ENCODE results near the gene VEGFB. TPM values are rescaled to one million over a fixed set of nuclear protein-coding genes. Genes with fewer than 3 reads are reported as not detected.

VEGFB gene
- total and polyA plus RNA-seq, 2 of the 8 experiments (the other 6 are each of a cell fraction or from before 2014, with no cell fraction given) = 9.3 to 49.6 TPM

- H2BK12ac ChIP-seq (ENCODE audit: low read depth, low read length) = no peak overlapping the region
- TF ChIP-seq GTF2F1 (IDR thresholded peaks at IDR 0.05; ENCODE audit: borderline replicate concordance, low read depth, low read length) (no peak), GABPA (IDR thresholded peaks at IDR 0.05; ENCODE audit: borderline replicate concordance, insufficient read depth, low read length) (no peak), EGR1 (IDR thresholded peaks at IDR 0.05; ENCODE audit: borderline replicate concordance, low read depth, low read length) (no peak), ATF2 (IDR thresholded peaks at IDR 0.05; ENCODE audit: low read length) (no peak)
Measured at GRCh38 chr11:64237484-64237951, 3.1 kb downstream of the VEGFB start.

More at GRCh38 chr11:64237484-64237951, 3.1 kb downstream of the VEGFB start:
- Histone ChIP-seq H3K27me3 (replicated peaks in 1 of 4; ENCODE audit: control insufficient read depth in 3 of 4, extremely low read depth in 1 of 4, insufficient read depth in 3 of 4, low read length in 3 of 4) (peaks cover 0 to 6% (median 3%) of the 10 kb centered on the region in 4 experiments; a peak in 4 of 7 replicates), H2AFZ (ENCODE audit: low read length) (no peak overlapping the region), H4K8ac (ENCODE audit: extremely low read depth, insufficient read depth, low read length) (no peak overlapping the region), H3K27ac (ENCODE audit: low read depth, low read length) (no peak overlapping the region), H3K23me2 (ENCODE audit: low read depth, low read length) (peaks cover 18% of the 10 kb centered on the region), H3K4me1 (replicated peaks in 1 of 4; ENCODE audit: control insufficient read depth in 3 of 4, insufficient read depth in 4 of 4, low read length in 3 of 4) (peaks cover 0 to 12% (median 6%) of the 10 kb centered on the region in 4 experiments; a peak in 6 of 7 replicates), H3K4me3 (ENCODE audit: extremely low read depth in 1 of 4, insufficient read depth in 2 of 4, low read depth in 3 of 4, low read length in 4 of 4) (no peak overlapping the region), H3K14ac (ENCODE audit: insufficient read length) (no peak overlapping the region), H2BK120ac (replicated peaks; ENCODE audit: low read depth, low read length) (no peak overlapping the region), H3K56ac (replicated peaks; ENCODE audit: insufficient read length, low read depth, low read length) (no peak overlapping the region), H3K79me1 (ENCODE audit: low read depth, low read length) (no peaks in the 10 kb centered on the region), H3K4me2 (ENCODE audit: insufficient read depth in 1 of 2, low read depth in 2 of 2, low read length in 2 of 2) (no peak overlapping the region), H3K79me2 (ENCODE audit: control insufficient read depth in 1 of 2, insufficient read depth in 2 of 2, low read length in 2 of 2) (peaks cover 0 to 3% of the 10 kb centered on the region in 2 experiments; a peak in 1 of 4 replicates), H4K20me1 (replicated peaks in 1 of 2; ENCODE audit: control insufficient read depth in 1 of 2, insufficient read depth in 2 of 2, low read length in 2 of 2) (peaks cover 0 to 8% of the 10 kb centered on the region in 2 experiments), H3K18ac (ENCODE audit: extremely low read depth, low read length) (no peak overlapping the region), H3K23ac (ENCODE audit: insufficient read length) (no peak overlapping the region), H4K5ac (ENCODE audit: insufficient read length, low read depth, low read length) (no peak overlapping the region), H3K4ac (replicated peaks; ENCODE audit: insufficient read length, low read depth, low read length) (no peak overlapping the region), H3K36me3 (ENCODE audit: control insufficient read depth in 2 of 4, insufficient read depth in 4 of 4, low read length in 3 of 4) (peaks cover 0 to 5% (median 1%) of the 10 kb centered on the region in 4 experiments; a peak in 1 of 8 replicates), H4K91ac (replicated peaks; ENCODE audit: insufficient read length, low read length) (no peak overlapping the region), H2BK20ac (ENCODE audit: low read length) (no peak overlapping the region), H2BK5ac (ENCODE audit: low read depth, low read length) (no peak overlapping the region), H2AK5ac (ENCODE audit: low read depth, low read length) (no peak overlapping the region), H2BK15ac (ENCODE audit: low read length) (no peak overlapping the region), H3K9ac (replicated peaks in 1 of 4; ENCODE audit: extremely low read depth in 1 of 4, low read depth in 3 of 4, low read length in 3 of 4) (no peak overlapping the region), H3K9me3 (ENCODE audit: insufficient read depth in 2 of 2, low read depth in 1 of 2, low read length in 1 of 2) (no peaks in the 10 kb centered on the region)
- FAIRE-seq (no peak), DNase-seq (ENCODE audit: low read depth in 1 of 2, low spot score in 2 of 2) (no peak)
- POLR2A ChIA-PET (ENCODE audit: partially characterized antibody) = interaction anchor here (1.0 to 11.9 kb wide), 8 partner anchors 9 to 80 kb away, joined by 3 to 190 read pairs (median 4); partner anchors contain the start of genes FKBP2, PLCB3, PPP1R14B and PRDX5
- CTCF ChIA-PET (ENCODE audit: partially characterized antibody) = interaction anchor here (0.6 to 8.6 kb wide), 11 partner anchors 9 to 1495 kb away, joined by 3 to 51 read pairs (median 6); partner anchors contain the start of genes FERMT3, NUDT22, PLCB3 and PPP1R14B
- WGBS, 2 experiments (ENCODE audit: extremely low coverage in 1 of 2, insufficient coverage in 1 of 2, insufficient read length in 1 of 2, insufficient replicate concordance in 2 of 2, low coverage in 1 of 2, low lambda C conversion rate in 2 of 2, missing lambda C conversion rate in 1 of 2) = 94% methylated on average over 11 of the region's 12 CpGs; no CpG with 5 or more reads in 1 of the 2 experiments

All from H1 (cell line).